ENCODE results near the gene BCAS1. TPM values are rescaled to one million over a fixed set of nuclear protein-coding genes. Genes with fewer than 3 reads are reported as not detected.

Gene BCAS1
- total RNA-seq, 1 donor from 2014 or later: 2.1 TPM

DNA sequence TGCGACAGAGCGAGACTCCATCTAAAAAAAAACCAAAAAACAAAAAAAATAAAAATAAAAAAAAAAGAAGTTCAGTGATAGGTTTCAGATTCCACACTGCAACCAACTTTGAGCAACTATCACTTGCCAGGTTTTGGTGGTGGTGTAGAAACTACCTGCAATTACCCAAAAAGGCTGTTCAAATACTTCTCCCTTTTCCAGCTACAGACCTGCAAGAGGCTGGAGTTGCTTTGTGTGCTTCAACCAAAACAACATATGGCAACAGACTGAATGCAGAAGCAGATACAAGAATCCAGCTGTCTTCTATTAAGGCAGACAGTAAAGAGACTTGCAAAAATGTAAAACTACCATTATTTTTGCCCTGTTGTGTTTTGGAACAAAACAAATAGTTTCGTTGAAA lies 9.3 kb upstream of the BCAS1 start:
- no peaks in the 10 kb centered on the region for H3K27me3 ChIP-seq (ENCODE audit: control insufficient read depth in 3 of 3, insufficient read depth in 3 of 3, low read length in 3 of 3)

DNA sequence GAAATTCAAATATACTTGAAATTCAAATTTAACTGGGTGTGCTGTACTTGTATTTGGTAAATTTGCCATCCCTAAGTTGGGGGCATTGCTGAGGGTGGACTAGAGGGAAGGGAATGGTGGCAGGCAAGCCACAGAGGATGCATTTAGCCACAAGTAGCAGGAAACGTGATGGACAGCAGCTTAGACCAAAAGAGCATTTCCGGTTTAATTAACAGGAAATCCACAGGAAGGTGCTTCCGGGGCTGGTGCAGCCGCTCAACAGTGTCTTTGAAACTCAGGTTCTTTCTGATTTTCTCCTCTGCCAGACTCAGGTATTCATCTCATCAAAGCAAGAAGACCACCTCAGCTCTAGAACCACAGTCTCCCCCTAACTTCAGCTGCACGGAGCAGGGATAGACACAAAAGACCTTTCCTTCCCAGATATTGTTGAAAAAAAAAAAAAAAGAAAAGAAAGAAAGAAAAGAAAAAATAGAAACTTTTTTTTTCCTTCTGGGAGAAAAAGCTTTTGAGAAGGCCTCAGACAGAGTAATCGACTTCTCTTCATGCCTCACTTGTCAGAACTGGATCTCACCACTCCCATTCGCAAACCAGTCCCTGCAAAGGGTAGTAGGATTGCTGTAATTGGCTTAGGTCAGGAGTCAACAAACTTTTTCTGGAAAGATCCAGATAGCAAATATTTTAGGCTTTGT lies 8.0 kb upstream of the BCAS1 start:
- H3K36me3 ChIP-seq (ENCODE audit: control insufficient read depth in 3 of 3, insufficient read depth in 3 of 3, low read length in 3 of 3): no peaks in the 10 kb centered on the region
- H3K4me3 ChIP-seq (ENCODE audit: low read length in 3 of 3): no peak overlapping the region
- no peaks in the 10 kb centered on the region for H3K27me3 ChIP-seq (ENCODE audit: control insufficient read depth in 3 of 3, insufficient read depth in 3 of 3, low read length in 3 of 3)
- no peaks in the 10 kb centered on the region for H3K4me1 ChIP-seq (ENCODE audit: control insufficient read depth in 3 of 3, insufficient read depth in 3 of 3, low read length in 3 of 3)
- no peak overlapping the region for H3K27ac ChIP-seq (ENCODE audit: low read depth, low read length)
- H3K9me3 ChIP-seq (ENCODE audit: control insufficient read depth in 3 of 3, low read length in 3 of 3): no peaks in the 10 kb centered on the region
- no peak overlapping the region for H3K9ac ChIP-seq (ENCODE audit: low read depth in 1 of 3, low read length in 3 of 3)

More for the DNA sequence above, 9.3 kb upstream of the BCAS1 start:
- Histone ChIP-seq H3K9me3 (ENCODE audit: control insufficient read depth in 3 of 3, low read length in 3 of 3) (no peaks in the 10 kb centered on the region), H3K27ac (ENCODE audit: low read depth, low read length) (no peak overlapping the region), H3K36me3 (ENCODE audit: control insufficient read depth in 3 of 3, insufficient read depth in 3 of 3, low read length in 3 of 3) (no peaks in the 10 kb centered on the region), H3K4me1 (ENCODE audit: control insufficient read depth in 3 of 3, insufficient read depth in 3 of 3, low read length in 3 of 3) (no peaks in the 10 kb centered on the region), H3K9ac (ENCODE audit: low read depth in 1 of 3, low read length in 3 of 3) (no peak overlapping the region), H3K4me3 (ENCODE audit: low read length in 3 of 3) (no peak overlapping the region)

DNA sequence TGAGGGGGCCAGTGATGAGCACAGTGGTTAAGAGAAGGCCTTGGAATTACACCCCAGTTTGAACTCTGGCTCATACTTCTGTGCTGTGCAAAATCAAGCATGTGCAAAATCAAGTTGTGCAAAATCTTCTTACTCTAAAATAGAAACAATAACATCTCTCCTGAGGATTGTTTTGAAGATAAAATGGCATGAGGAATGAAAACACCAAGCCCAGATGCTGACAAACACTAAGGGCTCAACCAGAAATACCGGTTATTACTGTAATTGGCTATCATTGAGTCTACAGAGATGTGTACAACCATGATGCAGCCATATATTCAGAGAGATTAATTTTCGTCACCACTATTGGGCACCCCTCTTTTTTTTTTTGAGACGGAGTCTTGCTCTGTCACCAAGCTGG lies 5.9 kb upstream of the BCAS1 start:
- no peaks in the 10 kb centered on the region for H3K9me3 ChIP-seq (ENCODE audit: control insufficient read depth in 3 of 3, low read length in 3 of 3)
- H3K4me1 ChIP-seq (ENCODE audit: control insufficient read depth in 3 of 3, insufficient read depth in 3 of 3, low read length in 3 of 3): no peaks in the 10 kb centered on the region
- no peak overlapping the region for H3K9ac ChIP-seq (ENCODE audit: low read depth in 1 of 3, low read length in 3 of 3)
- no peak overlapping the region for H3K27ac ChIP-seq (ENCODE audit: low read depth, low read length)
- H3K4me3 ChIP-seq (ENCODE audit: low read length in 3 of 3): no peak overlapping the region
- no peaks in the 10 kb centered on the region for H3K36me3 ChIP-seq (ENCODE audit: control insufficient read depth in 3 of 3, insufficient read depth in 3 of 3, low read length in 3 of 3)
- H3K27me3 ChIP-seq (ENCODE audit: control insufficient read depth in 3 of 3, insufficient read depth in 3 of 3, low read length in 3 of 3): peaks cover 0 to 3% (median 0%) of the 10 kb centered on the region in 3 donors

DNA sequence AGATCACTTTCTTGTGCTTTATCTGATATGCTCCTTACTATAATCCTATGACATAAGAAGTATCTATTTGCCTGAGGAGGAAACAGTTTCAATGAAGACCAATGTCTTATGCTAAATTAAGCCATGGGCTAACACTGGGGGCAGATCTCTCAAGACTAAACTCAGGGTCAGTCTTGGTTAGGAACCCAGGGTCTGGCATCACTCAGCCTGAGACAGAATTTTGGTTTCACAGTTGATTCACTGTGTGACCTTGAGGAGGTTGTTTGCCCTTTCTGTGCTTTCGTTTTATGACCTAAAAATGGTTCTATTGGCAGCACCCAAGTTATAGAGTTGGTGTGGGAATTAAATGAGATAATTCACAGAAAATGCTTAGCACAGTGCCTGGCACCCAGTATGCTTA lies 4.9 kb upstream of the BCAS1 start:
- no peaks in the 10 kb centered on the region for H3K36me3 ChIP-seq (ENCODE audit: control insufficient read depth in 3 of 3, insufficient read depth in 3 of 3, low read length in 3 of 3)

DNA sequence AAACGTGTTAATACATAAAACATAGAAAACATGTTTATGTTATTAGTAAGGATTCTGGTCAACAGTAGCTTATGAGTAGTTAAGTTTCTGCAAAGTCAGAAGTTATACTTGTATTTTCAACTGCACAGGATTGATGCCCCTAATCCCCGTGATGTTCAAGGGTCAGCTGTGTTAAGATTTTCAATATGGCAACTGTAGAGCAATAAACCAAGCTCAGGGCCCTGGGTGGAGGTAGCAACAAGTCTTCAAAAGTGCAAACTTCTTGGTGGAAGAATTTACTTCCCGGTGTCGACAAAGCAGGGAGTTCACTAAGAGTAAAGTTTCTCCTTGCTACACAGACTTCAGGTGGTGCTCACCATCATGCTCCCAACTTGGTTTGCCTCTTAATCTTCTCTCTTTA lies 4.1 kb upstream of the BCAS1 start:
- Histone ChIP-seq H3K9ac (ENCODE audit: low read depth in 1 of 3, low read length in 3 of 3) (no peak overlapping the region), H3K36me3 (ENCODE audit: control insufficient read depth in 3 of 3, insufficient read depth in 3 of 3, low read length in 3 of 3) (no peaks in the 10 kb centered on the region), H3K27ac (ENCODE audit: low read depth, low read length) (no peak overlapping the region), H3K4me3 (ENCODE audit: low read length in 3 of 3) (no peak overlapping the region), H3K9me3 (ENCODE audit: control insufficient read depth in 3 of 3, low read length in 3 of 3) (no peaks in the 10 kb centered on the region), H3K27me3 (ENCODE audit: control insufficient read depth in 3 of 3, insufficient read depth in 3 of 3, low read length in 3 of 3) (peaks cover 0 to 3% (median 0%) of the 10 kb centered on the region in 3 donors), H3K4me1 (ENCODE audit: control insufficient read depth in 3 of 3, insufficient read depth in 3 of 3, low read length in 3 of 3) (no peaks in the 10 kb centered on the region)

More for the DNA sequence above, 4.9 kb upstream of the BCAS1 start:
- Histone ChIP-seq H3K4me1 (ENCODE audit: control insufficient read depth in 3 of 3, insufficient read depth in 3 of 3, low read length in 3 of 3) (no peaks in the 10 kb centered on the region), H3K9me3 (ENCODE audit: control insufficient read depth in 3 of 3, low read length in 3 of 3) (no peaks in the 10 kb centered on the region), H3K27me3 (ENCODE audit: control insufficient read depth in 3 of 3, insufficient read depth in 3 of 3, low read length in 3 of 3) (peaks cover 0 to 3% (median 0%) of the 10 kb centered on the region in 3 donors), H3K27ac (ENCODE audit: low read depth, low read length) (no peak overlapping the region), H3K9ac (ENCODE audit: low read depth in 1 of 3, low read length in 3 of 3) (no peak overlapping the region), H3K4me3 (ENCODE audit: low read length in 3 of 3) (no peak overlapping the region)

DNA sequence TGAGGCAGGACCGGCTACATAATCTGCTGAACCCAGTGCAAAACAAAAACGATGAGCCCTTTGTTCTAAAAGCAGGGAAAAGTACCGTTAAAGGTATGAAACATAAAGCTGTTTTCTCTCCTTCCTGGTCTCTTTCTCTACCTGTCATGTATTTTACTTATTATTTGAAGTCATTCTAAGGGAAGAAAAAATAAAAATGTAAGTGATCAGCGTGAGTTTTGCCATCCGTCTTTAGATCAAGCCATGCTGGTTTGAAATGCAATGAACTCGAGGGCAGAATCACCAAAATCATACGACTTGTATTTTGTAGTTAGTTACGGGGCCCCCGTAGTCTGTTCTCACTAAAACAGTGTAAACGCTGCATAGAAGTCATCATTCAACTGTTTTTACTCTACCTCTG lies 2.9 kb upstream of the BCAS1 start:
- H3K36me3 ChIP-seq (ENCODE audit: control insufficient read depth in 3 of 3, insufficient read depth in 3 of 3, low read length in 3 of 3): no peaks in the 10 kb centered on the region
- H3K9me3 ChIP-seq (ENCODE audit: control insufficient read depth in 3 of 3, low read length in 3 of 3): no peaks in the 10 kb centered on the region
- H3K9ac ChIP-seq (ENCODE audit: low read depth in 1 of 3, low read length in 3 of 3): no peak overlapping the region

DNA sequence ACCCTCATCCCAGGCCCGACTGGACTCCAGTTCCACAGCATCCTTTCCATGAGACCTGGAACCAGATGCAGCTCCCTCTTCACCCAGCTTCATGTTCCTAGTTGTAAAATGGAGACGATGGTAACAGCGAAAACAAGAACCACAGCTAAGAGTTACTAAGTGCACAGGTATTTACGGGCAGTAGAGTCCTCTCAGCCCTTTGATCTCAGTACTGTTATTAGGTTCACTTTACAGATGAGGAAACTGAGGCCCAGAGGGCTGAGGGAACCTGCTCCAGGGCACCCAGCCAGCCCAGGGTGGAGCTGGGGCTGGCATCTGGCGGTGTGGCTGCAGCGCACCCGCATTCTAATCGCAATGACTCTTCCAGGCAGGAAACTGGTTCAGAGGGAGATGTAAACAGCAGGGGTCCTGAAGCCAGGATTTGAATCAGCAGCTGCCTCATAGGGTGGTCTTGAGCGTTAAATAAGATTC lies 858 bp downstream of the BCAS1 start:
- no peak overlapping the region for H3K4me3 ChIP-seq (ENCODE audit: low read length in 3 of 3)
- no peaks in the 10 kb centered on the region for H3K4me1 ChIP-seq (ENCODE audit: control insufficient read depth in 3 of 3, insufficient read depth in 3 of 3, low read length in 3 of 3)
- H3K27ac ChIP-seq (ENCODE audit: low read depth, low read length): no peak overlapping the region
- no peaks in the 10 kb centered on the region for H3K9me3 ChIP-seq (ENCODE audit: control insufficient read depth in 3 of 3, low read length in 3 of 3)
- H3K9ac ChIP-seq (ENCODE audit: low read depth in 1 of 3, low read length in 3 of 3): no peak overlapping the region
- no peaks in the 10 kb centered on the region for H3K36me3 ChIP-seq (ENCODE audit: control insufficient read depth in 3 of 3, insufficient read depth in 3 of 3, low read length in 3 of 3)
- H3K27me3 ChIP-seq (ENCODE audit: control insufficient read depth in 3 of 3, insufficient read depth in 3 of 3, low read length in 3 of 3): peaks cover 0 to 8% (median 0%) of the 10 kb centered on the region in 3 donors

More for the DNA sequence above, 2.9 kb upstream of the BCAS1 start:
- Histone ChIP-seq H3K27ac (ENCODE audit: low read depth, low read length) (no peak overlapping the region), H3K4me3 (ENCODE audit: low read length in 3 of 3) (no peak overlapping the region), H3K27me3 (ENCODE audit: control insufficient read depth in 3 of 3, insufficient read depth in 3 of 3, low read length in 3 of 3) (peaks cover 0 to 3% (median 0%) of the 10 kb centered on the region in 3 donors), H3K4me1 (ENCODE audit: control insufficient read depth in 3 of 3, insufficient read depth in 3 of 3, low read length in 3 of 3) (no peaks in the 10 kb centered on the region)

DNA sequence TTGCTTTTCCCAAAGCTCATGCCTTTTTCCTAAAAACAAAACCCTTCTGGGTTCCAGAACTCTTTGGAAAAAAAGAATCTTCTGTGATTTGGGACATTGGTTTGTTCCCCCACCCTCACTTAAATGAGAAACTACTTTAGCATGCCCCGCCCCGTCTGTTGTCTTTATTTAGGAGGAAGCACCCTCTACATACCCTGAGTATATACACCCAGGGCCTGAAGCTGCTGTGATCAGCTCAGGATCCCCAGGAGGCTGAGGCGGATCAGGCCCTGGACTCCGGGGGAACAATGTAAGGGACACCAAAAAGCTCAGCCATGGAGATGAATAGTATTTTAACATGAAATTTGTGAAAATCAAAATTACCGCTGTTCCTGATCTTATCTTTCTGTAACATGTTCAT lies 1.4 kb downstream of the BCAS1 start:
- peaks cover 0 to 8% (median 0%) of the 10 kb centered on the region in 3 donors for H3K27me3 ChIP-seq (ENCODE audit: control insufficient read depth in 3 of 3, insufficient read depth in 3 of 3, low read length in 3 of 3)
- H3K4me3 ChIP-seq (ENCODE audit: low read length in 3 of 3): no peak overlapping the region
- H3K27ac ChIP-seq (ENCODE audit: low read depth, low read length): no peak overlapping the region
- no peak overlapping the region for H3K9ac ChIP-seq (ENCODE audit: low read depth in 1 of 3, low read length in 3 of 3)
- H3K4me1 ChIP-seq (ENCODE audit: control insufficient read depth in 3 of 3, insufficient read depth in 3 of 3, low read length in 3 of 3): no peaks in the 10 kb centered on the region
- no peaks in the 10 kb centered on the region for H3K36me3 ChIP-seq (ENCODE audit: control insufficient read depth in 3 of 3, insufficient read depth in 3 of 3, low read length in 3 of 3)
- H3K9me3 ChIP-seq (ENCODE audit: control insufficient read depth in 3 of 3, low read length in 3 of 3): no peaks in the 10 kb centered on the region

DNA sequence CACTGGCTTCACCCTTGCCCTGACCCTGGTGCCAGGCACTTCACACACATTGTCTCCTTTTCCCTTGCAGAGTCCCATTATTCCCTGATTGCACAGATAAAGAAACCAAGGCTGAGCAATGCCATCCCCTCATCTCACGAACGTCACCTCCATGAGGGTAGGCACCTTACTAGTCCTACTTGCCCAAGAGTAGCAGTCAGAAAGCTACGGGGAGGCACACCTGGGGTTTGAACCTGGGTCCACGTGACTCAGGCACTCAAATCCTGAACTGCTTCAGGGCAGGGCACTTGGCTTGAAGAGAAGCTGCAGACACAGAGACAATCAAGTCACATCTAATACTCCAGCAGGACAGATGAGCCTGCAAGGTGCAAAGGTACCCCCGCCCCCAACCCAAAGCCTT lies 1.9 kb downstream of the BCAS1 start:
- Histone ChIP-seq H3K4me3 (ENCODE audit: low read length in 3 of 3) (no peak overlapping the region), H3K9ac (ENCODE audit: low read depth in 1 of 3, low read length in 3 of 3) (no peak overlapping the region)

DNA sequence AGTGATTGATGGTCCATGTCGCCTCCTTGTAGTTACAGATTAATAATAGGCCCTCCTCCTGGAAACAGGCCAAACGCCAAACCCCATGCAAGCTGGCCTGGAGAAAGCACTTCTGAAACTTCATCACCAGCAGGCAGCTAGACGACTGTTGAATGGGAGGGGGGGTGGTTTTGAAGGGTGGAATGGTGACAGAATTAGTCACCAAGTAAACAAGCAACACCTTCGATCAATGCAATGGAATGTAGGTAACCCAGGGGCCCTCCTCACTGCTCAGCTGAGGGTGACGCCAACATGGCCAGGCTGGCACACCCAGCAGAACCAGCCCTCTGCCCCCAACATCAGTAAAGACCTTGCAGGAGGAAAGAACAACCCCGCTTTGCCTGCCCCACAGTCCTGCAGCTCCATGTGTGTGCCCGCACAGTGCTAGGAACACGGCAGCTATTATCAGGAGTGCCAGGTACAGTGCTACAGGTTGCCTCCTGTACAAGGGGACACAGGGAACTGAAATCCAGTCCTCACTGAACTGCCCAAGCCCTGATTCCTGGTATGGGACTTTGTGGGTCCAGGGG lies 2.7 kb downstream of the BCAS1 start:
- no peak overlapping the region for H3K27ac ChIP-seq (ENCODE audit: low read depth, low read length)
- H3K4me3 ChIP-seq (ENCODE audit: low read length in 3 of 3): no peak overlapping the region
- H3K9me3 ChIP-seq (ENCODE audit: control insufficient read depth in 3 of 3, low read length in 3 of 3): no peaks in the 10 kb centered on the region
- H3K27me3 ChIP-seq (ENCODE audit: control insufficient read depth in 3 of 3, insufficient read depth in 3 of 3, low read length in 3 of 3): peaks cover 0 to 8% (median 0%) of the 10 kb centered on the region in 3 donors
- no peaks in the 10 kb centered on the region for H3K4me1 ChIP-seq (ENCODE audit: control insufficient read depth in 3 of 3, insufficient read depth in 3 of 3, low read length in 3 of 3)
- H3K36me3 ChIP-seq (ENCODE audit: control insufficient read depth in 3 of 3, insufficient read depth in 3 of 3, low read length in 3 of 3): no peaks in the 10 kb centered on the region
- H3K9ac ChIP-seq (ENCODE audit: low read depth in 1 of 3, low read length in 3 of 3): no peak overlapping the region

More for the DNA sequence above, 1.9 kb downstream of the BCAS1 start:
- H3K36me3 ChIP-seq (ENCODE audit: control insufficient read depth in 3 of 3, insufficient read depth in 3 of 3, low read length in 3 of 3): no peaks in the 10 kb centered on the region
- no peaks in the 10 kb centered on the region for H3K9me3 ChIP-seq (ENCODE audit: control insufficient read depth in 3 of 3, low read length in 3 of 3)
- no peaks in the 10 kb centered on the region for H3K4me1 ChIP-seq (ENCODE audit: control insufficient read depth in 3 of 3, insufficient read depth in 3 of 3, low read length in 3 of 3)
- no peak overlapping the region for H3K27ac ChIP-seq (ENCODE audit: low read depth, low read length)
- H3K27me3 ChIP-seq (ENCODE audit: control insufficient read depth in 3 of 3, insufficient read depth in 3 of 3, low read length in 3 of 3): peaks cover 0 to 8% (median 0%) of the 10 kb centered on the region in 3 donors
